T-helper 2 cell treated with Interferon-gamma antibody and Interleukin-4, amounts not matched to agents 5 μg/mL and 100 μg/mL, for 36 hours (primary cell): ENCODE data around the gene NCBP2L.

Experiments used
- DNase-seq: peaks from one replicate; pipeline ENCODE4 v3.0.0; 2021; ENCODE audit warnings: low spot score
- H3K27ac Mint-ChIP-seq: one replicate; pipeline ENCODE4 v1.8.0; 2021; ENCODE audit warnings: mild to moderate bottlenecking, mixed read lengths
- H3K27me3 Mint-ChIP-seq: one replicate; pipeline ENCODE4 v1.8.0; 2021; ENCODE audit warnings: low read depth, mixed read lengths
- H3K36me3 Mint-ChIP-seq: one replicate; pipeline ENCODE4 v1.8.0; 2021; ENCODE audit warnings: low read depth, mixed read lengths
- H3K4me1 Mint-ChIP-seq: one replicate; pipeline ENCODE4 v1.8.0; 2021; ENCODE audit warnings: low read depth, mixed read lengths
- H3K4me3 Mint-ChIP-seq: one replicate; pipeline ENCODE4 v1.8.0; 2022; ENCODE audit warnings: mild to moderate bottlenecking, moderate library complexity, mixed read lengths
- H3K9me3 Mint-ChIP-seq: one replicate; pipeline ENCODE4 v1.8.0; 2021; ENCODE audit warnings: mixed read lengths

NCBP2L gene

DNA sequence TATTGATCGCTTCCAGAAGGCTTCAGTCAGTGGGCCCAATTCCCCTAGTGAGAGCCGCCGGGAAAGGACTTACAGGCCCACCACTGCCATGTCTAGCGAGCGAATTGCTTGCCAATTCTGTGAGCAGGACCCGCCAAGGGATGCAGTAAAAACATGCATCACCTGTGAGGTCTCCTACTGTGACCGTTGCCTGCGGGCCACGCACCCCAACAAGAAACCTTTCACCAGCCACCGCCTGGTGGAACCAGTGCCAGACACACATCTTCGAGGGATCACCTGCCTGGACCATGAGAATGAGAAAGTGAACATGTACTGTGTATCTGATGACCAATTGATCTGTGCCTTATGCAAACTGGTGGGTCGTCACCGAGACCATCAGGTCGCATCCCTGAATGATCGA is 63.4 kb downstream of the NCBP2L start:
- H3K9me3 Mint-ChIP-seq, result no peaks in the 10 kb centered on the region
- H3K4me3 Mint-ChIP-seq, result no peak overlapping the region
- H3K4me1 Mint-ChIP-seq, result no peaks in the 10 kb centered on the region
- H3K27me3 Mint-ChIP-seq, result no peaks in the 10 kb centered on the region
- no peak for DNase-seq
- H3K27ac Mint-ChIP-seq, result no peak overlapping the region
- H3K36me3 Mint-ChIP-seq, result no peaks in the 10 kb centered on the region

DNA sequence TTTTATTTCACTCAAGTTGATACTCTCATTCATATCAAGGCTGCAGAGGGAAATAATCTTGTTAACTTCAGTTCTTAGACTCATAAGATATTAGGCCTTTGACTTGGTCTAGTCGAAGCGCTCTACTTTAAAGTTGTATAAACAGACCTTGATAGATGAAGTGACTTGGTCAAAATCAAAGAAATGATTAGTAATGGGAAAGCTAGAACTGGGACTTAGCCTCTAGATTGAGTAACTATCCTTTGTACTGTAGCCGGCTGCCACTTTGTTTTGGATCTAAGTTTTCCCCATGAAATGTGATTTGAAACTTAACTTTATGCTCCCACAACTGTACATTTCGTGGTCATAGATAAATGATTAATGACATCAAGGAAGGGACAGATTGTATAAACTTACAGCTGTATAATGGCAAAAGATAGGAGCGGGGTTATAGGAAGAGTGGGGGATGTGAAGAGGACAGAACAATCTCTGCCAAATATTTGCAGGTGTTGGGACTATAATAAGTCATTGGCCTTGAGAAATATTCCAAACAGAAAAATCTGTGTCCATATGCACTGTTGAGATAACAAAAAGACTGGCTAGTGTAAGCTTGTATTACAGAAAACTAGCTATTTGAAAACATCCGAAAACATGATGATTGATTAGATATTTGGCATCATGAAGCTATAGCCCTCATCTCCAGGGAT is 65.3 kb downstream of the NCBP2L start:
- Mint-ChIP-seq H3K36me3 (no peaks in the 10 kb centered on the region), H3K27me3 (no peaks in the 10 kb centered on the region), H3K4me3 (no peak overlapping the region), H3K4me1 (no peaks in the 10 kb centered on the region), H3K9me3 (no peaks in the 10 kb centered on the region), H3K27ac (no peak overlapping the region)
- DNase-seq, result no peak
